RWPE1 (cell line): ENCODE results near the gene PCDH9.

ENCODE experiments used
- CTCF ChIA-PET: fragments of 350-600 bp; sonication (Branson Sonifier 250); formaldehyde crosslinking; extraction: SDS; loops from one replicate; lab custom pipeline; 2021; lab: Yijun Ruan, JAX
- POLR2A ChIA-PET: fragments of 400-600 bp; formaldehyde crosslinking; extraction: SDS; loops from one replicate; lab custom pipeline; 2020; ENCODE audit warnings: antibody characterized with exemption; ENCODE audit not compliant: low non-redundant PET; lab: Yijun Ruan, JAX
- DNase-seq: peaks from one replicate; pipeline ENCODE4 v3.0.0; 2012; ENCODE audit warnings: low spot score
- H3K27ac ChIP-seq: fragments of 450-650 bp; 2 replicates; pipeline ENCODE4 v1.5.1; 2017
- CTCF ChIP-seq: fragments of 450-650 bp; conservative IDR thresholded peaks from 2 replicates; pipeline ENCODE4 v1.5.1; 2017; ENCODE audit warnings: low read depth, mild to moderate bottlenecking

The PCDH9 gene

GRCh38 chr13:66492479-66492878, 737.7 kb downstream of the PCDH9 start:
- TF ChIP-seq CTCF: no peak
- POLR2A ChIA-PET: no interaction called here
- no peak overlapping the region for H3K27ac ChIP-seq
- CTCF ChIA-PET: interaction anchor here (0.6 to 1.0 kb wide), 2 partner anchors 59 to 87 kb away, joined by 3 to 4 read pairs; no protein-coding TSS in a partner anchor
- no peak for DNase-seq

- no peak overlapping the region for H3K27ac ChIP-seq
- DNase-seq: no peak
- TF ChIP-seq CTCF: no peak
- ChIA-PET CTCF (interaction anchor here (0.6 kb wide), 1 partner anchor 63 kb away, joined by 4 read pairs; no protein-coding TSS in a partner anchor), POLR2A (no interaction called here)
These were observed 738.9 kb downstream of the PCDH9 start for GRCh38 chr13:66491251-66491650.

GRCh38 chr13:66489586-66489985, 740.5 kb downstream of the PCDH9 start:
- POLR2A ChIA-PET: no interaction called here
- CTCF ChIA-PET: no interaction called here
- TF ChIP-seq CTCF: no peak
- no peak overlapping the region for H3K27ac ChIP-seq
- DNase-seq: no peak

- POLR2A ChIA-PET: no interaction called here
- no peak for TF ChIP-seq CTCF
- H3K27ac ChIP-seq: no peak overlapping the region
- DNase-seq: no peak
- CTCF ChIA-PET: no interaction called here
These were observed 741.0 kb downstream of the PCDH9 start for GRCh38 chr13:66489172-66489571.

- no peak for DNase-seq
- TF ChIP-seq CTCF: no peak
- ChIA-PET POLR2A (no interaction called here), CTCF (no interaction called here)
- no peak overlapping the region for H3K27ac ChIP-seq
These were observed 746.4 kb downstream of the PCDH9 start for GRCh38 chr13:66483712-66484111.

GRCh38 chr13:66482836-66483235, 747.3 kb downstream of the PCDH9 start:
- no peak for DNase-seq
- ChIA-PET POLR2A (no interaction called here), CTCF (no interaction called here)
- no peak overlapping the region for H3K27ac ChIP-seq
- no peak for TF ChIP-seq CTCF

GRCh38 chr13:66477816-66478215, 752.3 kb downstream of the PCDH9 start:
- TF ChIP-seq CTCF: no peak
- CTCF ChIA-PET: no interaction called here
- DNase-seq: no peak
- no peak overlapping the region for H3K27ac ChIP-seq
- POLR2A ChIA-PET: no interaction called here
